HepG2 (cell line): Measurements from ENCODE around the gene NDUFS7. TPM values are rescaled to one million over a fixed set of nuclear protein-coding genes. Genes with fewer than 3 reads are reported as not detected.

Experiments
- ATAC-seq: fragments of 200-7000 bp; cut with Tn5 transposase; 3 replicates; pipeline ENCODE4 v1.9.1; 2020; ENCODE audit warnings: mild to moderate bottlenecking, moderate library complexity
- BruUV-seq: library from RNA; stranded (reverse); fragments of 400-500 nt; replicated peaks from 2 replicates; lab custom pipeline; 2021; lab: Mats Ljungman, UMichigan
- CTCF ChIA-PET: fragments of 300-600 bp; formaldehyde crosslinking; extraction: SDS; loops from one replicate; lab custom pipeline; 2021; ENCODE audit warnings: low total read pairs, inconsistent platforms, low intra/inter-chr PET ratio; lab: Yijun Ruan, JAX
- POLR2A ChIA-PET: fragments of 350-600 bp; sonication (Branson Sonifier 250); formaldehyde crosslinking; loops from one replicate; lab custom pipeline; 2020; ENCODE audit warnings: antibody characterized with exemption, inconsistent platforms; lab: Yijun Ruan, JAX
- DNase-seq: peaks from one replicate; pipeline ENCODE4 v3.0.0-alpha.2; 2015; ENCODE audit warnings: low spot score
- FAIRE-seq: peaks from 3 replicates; lab custom pipeline; 2011; peaks lifted over from hg19 to GRCh38; lab: Jason Lieb, UNC
- H2AFZ ChIP-seq: one replicate; pipeline ENCODE4 v1.6.1; 2011; ENCODE audit warnings: low read length, inconsistent platforms
- H3K27ac ChIP-seq: fragments of 300-600 bp; 3 replicates; pipeline ENCODE4 v1.8.0; 2011; ENCODE audit warnings: mixed run types, mild to moderate bottlenecking, mixed read lengths, low read length, inconsistent platforms; ENCODE audit not compliant: insufficient read depth; ENCODE audit errors: extremely low read length
- H3K27me3 ChIP-seq, 2 experiments: fragments of 200-600 bp in 1 of 2; 2 replicates in 1 of 2; 3 replicates in 1 of 2; pipeline versions ENCODE4 v1.6.0 to v1.8.0; 2011; ENCODE audit warnings: low read length in 2 of 2, mild to moderate bottlenecking in 2 of 2, moderate library complexity in 2 of 2, inconsistent platforms in 1 of 2; ENCODE audit not compliant: insufficient read depth in 2 of 2, control insufficient read depth in 1 of 2
- H3K36me3 ChIP-seq, 2 experiments: fragments of 200-600 bp in 1 of 2; replicated peaks in 1 of 2; 2 replicates in 1 of 2; 3 replicates in 1 of 2; pipeline versions ENCODE4 v1.5.1 to v1.8.0; 2011; ENCODE audit warnings: low read length in 2 of 2, inconsistent platforms in 1 of 2; ENCODE audit not compliant: insufficient read depth in 2 of 2, control insufficient read depth in 1 of 2
- H3K4me1 ChIP-seq: 2 replicates; pipeline ENCODE4 v1.5.1; 2012; ENCODE audit warnings: low read length, inconsistent platforms; ENCODE audit not compliant: insufficient read depth
- H3K4me2 ChIP-seq: 2 replicates; pipeline ENCODE4 v1.6.0; 2011; ENCODE audit warnings: low read depth, low read length, inconsistent platforms
- H3K4me3 ChIP-seq, 3 experiments: fragments of 200-600 bp in 1 of 3; sonication (generic), shearing (Covaris generic) in 1 of 3; replicated peaks in 1 of 3; 2 replicates each; pipeline ENCODE4 v1.5.1; 2011 to 2016; ENCODE audit warnings: low read length in 3 of 3, inconsistent platforms in 2 of 3, low read depth in 2 of 3, mild to moderate bottlenecking in 2 of 3, control low read depth in 1 of 3, mixed read lengths in 1 of 3; ENCODE audit not compliant: insufficient read depth in 1 of 3
- H3K79me2 ChIP-seq: one replicate; pipeline ENCODE4 v1.6.1; 2011; ENCODE audit warnings: low read length, inconsistent platforms; ENCODE audit not compliant: insufficient read depth
- H3K9ac ChIP-seq: 2 replicates; pipeline ENCODE4 v1.6.0; 2011; ENCODE audit warnings: mild to moderate bottlenecking, low read depth, low read length, inconsistent platforms; ENCODE audit not compliant: insufficient read depth
- H3K9me3 ChIP-seq: 2 replicates; pipeline ENCODE4 v1.5.1; 2012; ENCODE audit warnings: mild to moderate bottlenecking, low read length
- H4K20me1 ChIP-seq: 2 replicates; pipeline ENCODE4 v1.6.0; 2011; ENCODE audit warnings: inconsistent platforms, mild to moderate bottlenecking, low read length, moderate library complexity; ENCODE audit not compliant: insufficient read depth
- MYNN ChIP-seq: sonication (generic); formaldehyde crosslinking; IDR thresholded peaks from 2 replicates; pipeline ENCODE4 v1.4.0; 2020; ENCODE audit warnings: mild to moderate bottlenecking, low read depth, missing genetic modification reagents
- ZC3H13 ChIP-seq: sonication (generic); formaldehyde crosslinking; IDR thresholded peaks from 2 replicates; pipeline ENCODE4 v1.8.1; 2023; ENCODE audit warnings: mild to moderate bottlenecking, missing genetic modification reagents, moderate library complexity
- ZMYM2 ChIP-seq: sonication (generic); formaldehyde crosslinking; IDR thresholded peaks from 2 replicates; pipeline ENCODE4 v1.8.0; 2022; ENCODE audit warnings: mild to moderate bottlenecking, missing genetic modification reagents
- ZNF605 ChIP-seq: sonication (generic); formaldehyde crosslinking; IDR thresholded peaks from 2 replicates; pipeline ENCODE4 v1.8.0; 2022; ENCODE audit warnings: mild to moderate bottlenecking, missing genetic modification reagents
- ZNF644 ChIP-seq: IDR thresholded peaks from 2 replicates; pipeline ENCODE4 v1.6.1; 2016; ENCODE audit warnings: low read depth
- WGBS: methylation state at CpG from one replicate; pipeline ENCODE4 v1.1.6; 2017; ENCODE audit warnings: low lambda C conversion rate; 5-methylcytosine and 5-hydroxymethylcytosine counted together
- in situ Hi-C: cut with HindIII; loops from 2 replicates; pipeline ENCODE4 v1.10.0; 2017; ENCODE audit warnings: low pct_unique_long_range_greater_than_20kb; ENCODE audit not compliant: extremely low pct_ligation_motif_present
- intact Hi-C: fragments of 100-400 bp; cut with micrococcal nuclease; formaldehyde crosslinking; loops from one replicate; pipeline ENCODE4 v1.10.0; 2022; ENCODE audit not compliant: unreplicated experiment
- polyA plus RNA-seq, 8 experiments: library from polyadenylated mRNA; depleted of rRNA in 3 of 8; stranded (reverse) in 7 of 8; unstranded in 1 of 8; fragments of >200 nt; fragmentation: Illumina TruSeq in 4 of 8; extraction: Trizol in 4 of 8; gene quantifications; 2 replicates each; pipeline versions ENCODE4 v1.2.1 to v1.2.3, GENCODE V29; 2011 to 2016; ENCODE audit warnings: low read depth in 4 of 8, missing spikeins in 1 of 8, mixed read lengths in 1 of 8; ENCODE audit not compliant: insufficient read depth in 1 of 8
- total RNA-seq, 5 experiments: library from RNA; depleted of rRNA; stranded (reverse); fragments of >200 nt; fragmentation: Illumina TruSeq; extraction: Trizol; gene quantifications; 2 replicates each; pipeline ENCODE4 v1.2.3, GENCODE V29; 2016; ENCODE audit warnings: low read depth in 1 of 5
- TF ChIP-seq, protein P1 (sequence below): sonication (generic); formaldehyde crosslinking; IDR thresholded peaks from 2 replicates; pipeline ENCODE4 v1.5.0; 2020; ENCODE audit warnings: mild to moderate bottlenecking, missing genetic modification reagents

NDUFS7 gene
- total and polyA plus RNA-seq, 2 of the 13 experiments (the other 11 are each of a cell fraction or from before 2014, with no cell fraction given) = 34.3 to 66.9 TPM

DNA sequence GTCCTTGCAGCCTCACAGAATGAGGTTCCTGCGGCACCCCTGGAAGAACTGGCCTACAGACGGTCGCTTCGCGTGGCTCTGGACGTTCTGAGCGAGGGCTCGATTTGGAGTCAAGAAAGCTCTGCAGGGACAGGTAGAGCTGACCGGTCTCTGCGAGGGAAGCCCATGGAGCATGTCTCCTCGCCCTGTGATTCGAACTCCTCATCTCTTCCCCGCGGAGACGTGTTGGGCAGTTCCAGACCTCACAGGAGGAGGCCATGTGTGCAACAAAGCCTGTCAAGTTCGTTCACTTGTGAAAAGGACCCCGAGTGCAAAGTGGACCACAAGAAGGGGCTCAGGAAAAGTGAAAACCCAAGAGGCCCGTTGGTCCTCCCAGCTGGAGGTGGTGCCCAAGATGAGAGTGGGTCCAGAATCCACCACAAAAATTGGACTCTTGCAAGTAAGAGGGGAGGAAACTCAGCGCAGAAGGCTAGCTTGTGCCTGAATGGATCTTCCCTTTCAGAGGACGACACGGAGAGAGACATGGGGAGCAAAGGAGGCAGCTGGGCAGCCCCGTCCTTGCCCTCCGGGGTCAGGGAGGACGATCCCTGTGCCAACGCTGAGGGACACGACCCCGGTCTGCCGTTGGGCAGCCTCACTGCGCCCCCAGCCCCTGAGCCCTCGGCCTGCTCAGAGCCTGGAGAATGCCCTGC lies 23.4 kb upstream of the NDUFS7 start:
- H3K9me3 ChIP-seq = no peaks in the 10 kb centered on the region
- in situ Hi-C loops (no loop called here), intact Hi-C loops (no loop called here)
- no TSS peak for BruUV-seq
- ATAC-seq (no peak), FAIRE-seq (no peak), DNase-seq (no peak)
- WGBS = 97% methylated on average over 26 of the region's 30 CpGs
- no peak overlapping the region for H3K4me3 ChIP-seq
- peaks cover 7 to 30% of the 10 kb centered on the region in 2 experiments; a peak in 4 of 5 replicates for H3K36me3 ChIP-seq
- peaks cover 14% of the 10 kb centered on the region for H3K4me1 ChIP-seq
- ChIA-PET CTCF (no interaction called here), POLR2A (no interaction called here)
- TF ChIP-seq ZNF644 (CRISPR knock-in tag) (no peak), ZNF605 (CRISPR knock-in tag) (no peak), MYNN (CRISPR knock-in tag) (no peak), ZMYM2 (CRISPR knock-in tag) (no peak), ZC3H13 (CRISPR knock-in tag) (peak; percentile 36; the same call in 1 of the 2 replicates)
- TF ChIP-seq, protein P1, sequence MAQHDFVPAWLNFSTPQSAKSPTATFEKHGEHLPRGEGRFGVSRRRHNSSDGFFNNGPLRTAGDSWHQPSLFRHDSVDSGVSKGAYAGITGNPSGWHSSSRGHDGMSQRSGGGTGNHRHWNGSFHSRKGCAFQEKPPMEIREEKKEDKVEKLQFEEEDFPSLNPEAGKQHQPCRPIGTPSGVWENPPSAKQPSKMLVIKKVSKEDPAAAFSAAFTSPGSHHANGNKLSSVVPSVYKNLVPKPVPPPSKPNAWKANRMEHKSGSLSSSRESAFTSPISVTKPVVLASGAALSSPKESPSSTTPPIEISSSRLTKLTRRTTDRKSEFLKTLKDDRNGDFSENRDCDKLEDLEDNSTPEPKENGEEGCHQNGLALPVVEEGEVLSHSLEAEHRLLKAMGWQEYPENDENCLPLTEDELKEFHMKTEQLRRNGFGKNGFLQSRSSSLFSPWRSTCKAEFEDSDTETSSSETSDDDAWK = no peak
- peaks cover 10% of the 10 kb centered on the region for H3K79me2 ChIP-seq
- no peak overlapping the region for H3K4me2 ChIP-seq
- no peak overlapping the region for H3K27ac ChIP-seq
- no peaks in the 10 kb centered on the region for H4K20me1 ChIP-seq
- no peak overlapping the region for H2AFZ ChIP-seq
- H3K9ac ChIP-seq = no peak overlapping the region
- H3K27me3 ChIP-seq = no peaks in the 10 kb centered on the region
